ENCODE measurements around the gene FASTKD3. TPM values are rescaled to one million over a fixed set of nuclear protein-coding genes. Genes with fewer than 3 reads are reported as not detected.

Gene FASTKD3
- total RNA-seq, 4 donors from 2014 or later: 4.4 to 14.0 (median 11.2) TPM

- H3K4me3 ChIP-seq: no peak overlapping the region
Measured at GRCh38 chr5:7884491-7885267, 15.8 kb upstream of the FASTKD3 start.

GRCh38 chr5:7882926-7883325 lies 14.1 kb upstream of the FASTKD3 start:
- WGBS, 2 donors: 81 to 89% methylated on average over 4 of the region's 4 CpGs
- intact Hi-C loops (cut with DNase I): no loop called here
- Histone ChIP-seq H3K4me1 (peaks cover 0 to 8% (median 0%) of the 10 kb centered on the region in 3 donors), H3K9me3 (no peaks in the 10 kb centered on the region), H3K27ac (no peak overlapping the region), H3K36me3 (peaks cover 5 to 91% (median 6%) of the 10 kb centered on the region in 3 donors), H3K4me3 (no peak overlapping the region), H3K27me3 (no peaks in the 10 kb centered on the region)
- no peak for DNase-seq
- TF ChIP-seq POLR2A (IDR thresholded peaks at IDR 0.05) (no peak), CTCF (IDR thresholded peaks at IDR 0.05) (no peak)

More at GRCh38 chr5:7884491-7885267, 15.8 kb upstream of the FASTKD3 start:
- Histone ChIP-seq H3K27ac (no peak overlapping the region), H3K36me3 (peaks cover 6 to 89% (median 7%) of the 10 kb centered on the region in 3 donors), H3K9me3 (no peaks in the 10 kb centered on the region), H3K27me3 (no peaks in the 10 kb centered on the region), H3K4me1 (peaks cover 0 to 4% (median 0%) of the 10 kb centered on the region in 3 donors)
- 79 to 81% methylated on average over 5 of the region's 5 CpGs for WGBS, 2 donors
- intact Hi-C loops (cut with DNase I): no loop called here
- no peak for DNase-seq
- TF ChIP-seq CTCF (IDR thresholded peaks at IDR 0.05): no peak
- TF ChIP-seq POLR2A (IDR thresholded peaks at IDR 0.05): no peak

- Histone ChIP-seq H3K36me3 (peaks cover 5 to 100% (median 6%) of the 10 kb centered on the region in 3 donors), H3K27me3 (no peaks in the 10 kb centered on the region), H3K27ac (no peak overlapping the region), H3K4me1 (peaks cover 0 to 5% (median 0%) of the 10 kb centered on the region in 3 donors), H3K9me3 (no peaks in the 10 kb centered on the region), H3K4me3 (no peak overlapping the region)
- DNase-seq: no peak
- WGBS, 2 donors: 80 to 95% methylated on average over 2 of the region's 2 CpGs
- TF ChIP-seq CTCF (IDR thresholded peaks at IDR 0.05): no peak
- no peak for TF ChIP-seq POLR2A (IDR thresholded peaks at IDR 0.05)
- intact Hi-C loops (cut with DNase I): no loop called here
Measured at GRCh38 chr5:7881816-7882215, 13.0 kb upstream of the FASTKD3 start.

GRCh38 chr5:7881091-7881490 lies 12.3 kb upstream of the FASTKD3 start:
- H3K36me3 ChIP-seq: peaks cover 5 to 100% (median 6%) of the 10 kb centered on the region in 3 donors
- peaks cover 0 to 5% (median 0%) of the 10 kb centered on the region in 3 donors for H3K4me1 ChIP-seq
- no peak for TF ChIP-seq CTCF (IDR thresholded peaks at IDR 0.05)
- no peak for TF ChIP-seq POLR2A (IDR thresholded peaks at IDR 0.05)
- no peaks in the 10 kb centered on the region for H3K9me3 ChIP-seq
- 88 to 94% methylated on average over 1 to 2 of the region's 4 CpGs for WGBS, 2 donors
- DNase-seq: no peak
- H3K27me3 ChIP-seq: no peaks in the 10 kb centered on the region
- H3K4me3 ChIP-seq: no peak overlapping the region
- intact Hi-C loops (cut with DNase I): no loop called here
- H3K27ac ChIP-seq: no peak overlapping the region

GRCh38 chr5:7878381-7878873 lies 9.6 kb upstream of the FASTKD3 start:
- intact Hi-C loops (cut with DNase I): no loop called here
- peaks cover 5 to 91% (median 6%) of the 10 kb centered on the region in 3 donors for H3K36me3 ChIP-seq

More at GRCh38 chr5:7878381-7878873, 9.6 kb upstream of the FASTKD3 start:
- H3K9me3 ChIP-seq: no peaks in the 10 kb centered on the region
- TF ChIP-seq CTCF (IDR thresholded peaks at IDR 0.05) (no peak), POLR2A (IDR thresholded peaks at IDR 0.05) (no peak)
- H3K4me1 ChIP-seq: peaks cover 0 to 5% (median 0%) of the 10 kb centered on the region in 3 donors
- H3K27ac ChIP-seq: no peak overlapping the region
- no peak overlapping the region for H3K4me3 ChIP-seq
- no peak for DNase-seq
- no peaks in the 10 kb centered on the region for H3K27me3 ChIP-seq

Measured in esophagus squamous epithelium (tissue), 5 donors.